ENCODE results near the gene PRAMEF14.
A peak's percentile ranks its signal among the peaks of the same experiment; 100 is the strongest.
"Not testable (repeated sequence)": the region's sequence is repeated elsewhere in the genome, so short reads cannot be mapped to it uniquely, and the experiment has no call there.

Gene PRAMEF14, protein sequence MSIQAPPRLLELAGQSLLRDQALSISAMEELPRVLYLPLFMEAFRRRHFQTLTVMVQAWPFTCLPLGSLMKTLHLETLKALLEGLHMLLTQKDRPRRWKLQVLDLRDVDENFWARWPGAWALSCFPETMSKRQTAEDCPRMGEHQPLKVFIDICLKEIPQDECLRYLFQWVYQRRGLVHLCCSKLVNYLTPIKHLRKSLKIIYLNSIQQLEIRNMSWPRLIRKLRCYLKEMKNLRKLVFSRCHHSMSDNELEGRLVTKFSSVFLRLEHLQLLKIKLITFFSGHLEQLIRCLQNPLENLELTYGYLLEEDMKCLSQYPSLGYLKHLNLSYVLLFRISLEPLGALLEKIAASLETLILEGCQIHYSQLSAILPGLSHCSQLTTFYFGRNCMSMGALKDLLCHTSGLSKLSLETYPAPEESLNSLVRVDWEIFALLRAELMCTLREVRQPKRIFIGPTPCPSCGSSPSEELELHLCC

DNA sequence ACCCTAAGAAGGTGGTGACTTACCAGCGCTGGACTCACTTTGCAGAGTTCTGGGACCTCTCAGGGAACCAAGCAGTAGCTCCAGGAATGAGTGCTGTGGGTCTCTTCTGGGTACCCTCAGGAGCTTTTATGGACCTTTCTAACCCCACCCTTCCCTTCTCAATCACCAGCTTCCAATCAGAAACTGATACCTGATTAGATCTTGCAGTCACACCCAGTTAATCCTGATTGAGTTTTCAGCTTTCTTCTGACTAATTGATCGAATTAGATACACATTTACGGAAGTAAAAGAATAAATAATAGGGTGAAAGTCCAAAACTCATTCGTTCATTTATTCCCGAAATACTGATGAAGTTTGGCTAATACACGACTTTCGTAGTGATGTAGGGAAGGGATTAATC lies at the start of gene PRAMEF14:
PRAMEF14 (minus strand) TSS at position 101 of the 400 bp plus-strand sequence. CDS start 1,820 bp downstream, outside the sequence.
- not testable (repeated sequence) for DNase-seq

DNA sequence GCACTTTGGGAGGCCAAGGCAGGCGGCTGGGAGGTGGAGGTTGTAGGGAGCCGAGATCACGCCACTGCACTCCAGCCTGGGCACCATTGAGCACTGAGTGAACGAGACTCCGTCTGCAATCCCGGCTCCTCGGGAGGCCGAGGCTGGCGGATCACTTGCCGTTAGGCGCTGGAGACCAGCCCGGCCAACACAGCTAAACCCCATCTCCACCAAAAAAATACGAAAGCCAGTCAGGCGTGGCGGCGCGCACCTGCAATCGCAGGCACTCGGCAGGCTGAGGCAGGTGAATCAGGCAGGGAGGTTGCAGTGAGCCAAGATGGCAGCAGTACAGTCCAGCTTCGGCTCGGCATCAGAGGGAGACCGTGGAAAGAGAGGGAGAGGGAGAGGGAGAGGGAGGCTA lies 48.4 kb upstream of the PRAMEF14 start:
- DNase-seq, result not testable (repeated sequence)

DNA sequence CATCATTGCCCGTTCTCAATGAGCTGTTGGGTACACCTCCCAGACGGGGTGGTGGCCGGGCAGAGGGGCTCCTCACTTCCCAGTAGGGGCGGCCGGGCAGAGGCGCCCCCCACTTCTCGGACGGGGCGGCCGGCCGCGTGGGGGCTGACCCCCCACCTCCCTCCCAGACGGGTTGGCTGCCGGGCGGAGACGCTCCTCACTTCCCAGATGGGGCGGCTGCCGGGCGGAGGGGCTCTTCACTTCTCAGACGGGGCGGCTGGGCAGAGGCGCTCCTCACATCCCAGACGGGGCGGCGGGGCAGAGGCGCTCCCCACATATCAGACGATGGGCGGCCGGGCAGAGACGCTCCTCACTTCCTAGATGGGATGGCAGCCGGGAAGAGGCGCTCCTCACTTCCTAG lies 47.8 kb upstream of the PRAMEF14 start:
- not testable (repeated sequence) for DNase-seq

DNA sequence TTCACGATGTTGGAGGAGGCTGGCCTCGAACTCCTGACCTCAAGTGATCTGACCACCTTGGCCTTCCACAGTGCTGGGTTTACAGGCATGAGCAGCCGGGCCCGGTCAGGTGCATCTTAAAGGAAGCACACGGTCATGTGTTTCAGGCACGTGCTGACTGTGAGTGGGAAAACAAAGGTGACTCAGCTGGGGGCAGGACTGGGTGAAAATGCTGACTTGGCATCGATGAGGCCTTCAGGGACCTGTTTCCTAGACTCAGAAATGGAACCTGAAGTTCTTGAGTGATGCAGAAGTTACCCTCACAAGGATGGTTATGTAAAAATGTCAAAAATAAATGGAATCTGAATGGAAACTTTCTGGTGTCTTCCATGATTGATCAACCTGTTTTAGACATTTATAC lies 46.1 kb upstream of the PRAMEF14 start:
- DNase-seq, result not testable (repeated sequence)

DNA sequence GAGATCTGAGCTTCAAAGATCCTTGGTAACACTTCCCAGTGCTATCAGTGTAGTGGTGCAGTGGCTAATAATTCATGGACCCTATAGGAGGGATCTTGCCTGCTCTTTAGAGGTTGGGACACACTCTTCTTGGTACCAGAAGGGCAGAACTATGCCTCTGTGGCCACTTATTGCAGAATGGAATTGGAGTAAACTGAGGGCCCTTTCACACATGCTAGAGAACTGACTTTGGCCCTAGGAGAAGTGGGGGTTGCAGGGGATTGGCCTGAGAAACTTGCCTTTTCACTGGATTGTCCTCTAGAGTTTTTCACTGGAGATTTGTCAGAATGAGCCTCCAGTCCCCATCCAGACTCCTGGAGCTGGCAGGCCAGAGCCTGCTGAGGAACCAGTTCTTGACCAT lies 42.4 kb upstream of the PRAMEF14 start, which contains the start of gene PRAMEF17:
PRAMEF17 (plus strand) TSS at position 301 of the 400 bp plus-strand sequence; CDS start at position 327, 26 bp downstream.
- DNase-seq, result not testable (repeated sequence)

DNA sequence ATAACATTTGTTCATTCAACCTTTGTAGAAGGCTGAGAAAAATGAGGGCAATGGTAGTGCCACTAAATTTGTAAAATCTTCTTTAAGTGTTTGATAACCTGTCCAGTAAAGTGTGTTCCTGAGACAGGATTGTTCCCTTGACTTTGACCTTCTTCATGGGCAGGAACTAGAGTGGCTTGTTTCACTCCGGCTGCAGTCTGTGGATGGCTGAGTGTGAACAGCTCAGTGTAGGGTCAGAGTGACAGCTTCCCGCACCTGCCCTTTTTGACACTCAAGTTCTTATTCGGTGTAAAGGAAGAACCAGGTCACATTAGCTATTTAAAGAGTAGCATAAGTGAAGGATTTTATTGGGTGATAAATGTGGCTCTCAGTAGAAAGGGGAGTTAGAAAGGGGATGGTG lies 33.4 kb upstream of the PRAMEF14 start:
- DNase-seq, result not testable (repeated sequence)

DNA sequence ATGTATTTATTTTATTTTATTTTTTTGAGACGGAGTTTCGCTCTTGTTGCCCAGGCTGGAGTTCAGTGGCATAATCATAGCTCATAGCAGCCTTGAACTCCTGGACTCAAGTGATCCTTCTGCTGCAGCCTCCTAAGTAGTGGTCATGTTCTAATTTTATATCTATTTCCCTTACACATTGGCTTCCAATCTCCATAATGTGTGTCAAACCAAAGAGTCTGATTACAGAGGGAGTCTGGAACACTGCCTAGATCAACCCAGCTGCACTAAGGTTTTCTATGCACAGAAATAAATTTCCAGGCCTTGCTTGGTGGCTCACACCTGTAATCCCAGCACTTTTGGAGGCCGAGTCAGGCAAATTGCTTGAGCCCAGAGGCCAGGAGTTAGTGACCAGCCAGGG lies 32.0 kb upstream of the PRAMEF14 start:
- DNase-seq, result not testable (repeated sequence)

DNA sequence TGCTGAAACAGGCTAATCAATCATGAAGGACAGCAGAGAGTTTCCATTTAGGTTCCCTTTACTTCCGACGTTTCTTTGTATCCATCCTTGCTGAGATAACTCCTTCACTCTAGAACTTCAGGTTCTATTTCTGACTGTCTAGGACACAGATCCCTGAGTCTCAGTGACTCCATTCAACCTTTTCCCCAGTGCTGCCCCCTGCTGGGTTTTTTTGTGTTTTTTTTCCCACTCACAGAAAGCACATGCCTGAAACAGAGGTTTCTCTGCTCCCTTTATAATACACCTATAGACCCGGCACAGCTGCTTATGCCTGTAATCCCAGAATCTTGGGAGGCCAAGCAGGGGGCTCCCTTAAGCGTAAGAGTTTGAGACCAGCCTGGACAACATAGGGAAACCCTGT lies 21.6 kb upstream of the PRAMEF14 start:
- not testable (repeated sequence) for DNase-seq

DNA sequence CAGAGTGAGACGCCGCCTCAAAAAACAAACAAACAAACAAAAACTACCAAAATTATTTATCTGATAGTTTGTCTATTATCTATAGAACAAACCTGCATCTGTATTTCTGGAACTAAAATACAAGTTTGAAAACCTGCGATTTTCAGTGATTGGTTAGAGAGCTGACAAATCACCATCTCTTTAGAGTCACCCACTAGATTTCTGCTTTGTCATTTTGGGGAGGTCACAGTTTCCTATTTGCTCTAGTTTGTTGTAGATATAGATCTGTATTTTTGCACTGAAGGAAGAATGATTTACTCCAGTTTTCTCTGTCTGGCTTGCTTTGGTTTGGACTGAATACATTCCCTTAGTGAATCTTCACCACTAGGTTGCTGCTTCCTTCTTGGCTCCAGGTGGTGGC lies 19.6 kb upstream of the PRAMEF14 start:
- DNase-seq, result not testable (repeated sequence)

DNA sequence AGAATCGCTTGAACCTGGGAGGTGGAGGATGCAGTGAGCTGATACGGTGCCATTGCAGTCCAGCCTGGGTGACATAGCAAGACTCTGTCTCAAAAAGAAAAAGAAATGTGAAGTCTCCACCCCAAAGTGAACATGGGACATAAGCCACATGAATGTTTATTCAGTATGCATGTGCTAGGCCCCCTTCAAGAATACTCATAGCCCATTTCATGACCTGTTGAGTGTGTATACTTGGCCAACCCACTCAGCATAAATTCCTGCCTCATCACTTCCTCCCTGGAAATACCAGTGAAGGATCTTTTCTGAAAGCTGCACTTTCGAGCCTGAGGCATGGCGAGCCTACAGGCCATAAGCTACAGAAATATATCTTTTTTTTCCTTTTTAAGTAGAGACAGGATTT lies 18.0 kb upstream of the PRAMEF14 start:
- DNase-seq, result not testable (repeated sequence)

DNA sequence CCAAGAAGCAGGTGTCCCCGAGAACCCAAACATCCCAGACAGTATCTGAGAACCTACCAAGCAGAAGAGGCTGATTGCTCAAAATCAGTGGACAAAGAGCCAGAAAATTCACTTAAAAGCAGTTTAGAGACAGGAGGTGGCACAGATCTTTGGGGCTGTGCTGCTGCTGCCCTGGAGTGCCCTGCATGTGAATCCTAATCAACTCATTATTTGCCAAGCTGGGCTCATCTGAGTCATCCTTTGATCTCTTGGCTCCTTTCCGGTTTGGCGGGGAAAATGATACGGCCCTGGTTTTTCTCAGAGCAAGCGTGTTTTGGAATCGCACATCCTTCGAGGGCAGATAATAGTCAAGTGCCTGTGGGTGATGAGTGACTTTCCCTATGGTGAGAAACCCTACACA lies 15.4 kb upstream of the PRAMEF14 start:
- DNase-seq, result not testable (repeated sequence)

DNA sequence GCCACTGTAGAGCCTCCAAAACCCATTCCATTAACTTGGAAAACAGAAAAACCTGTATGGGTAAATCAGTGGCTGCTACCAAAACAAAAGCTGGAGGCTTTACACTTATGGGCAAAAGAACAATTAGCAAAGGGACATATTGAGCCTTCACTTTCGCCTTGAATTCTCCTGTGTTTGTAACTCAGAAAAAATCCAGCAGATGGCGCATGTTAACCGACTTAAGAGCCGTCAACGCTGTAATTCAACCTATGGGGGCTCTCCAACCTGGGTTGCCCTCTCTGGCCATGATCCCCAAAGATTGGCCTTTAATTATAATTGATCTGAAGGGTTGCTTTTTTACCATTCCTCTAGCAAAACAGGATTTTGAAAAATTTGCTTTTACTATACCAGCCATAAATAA lies 9.8 kb upstream of the PRAMEF14 start:
- peak; percentile 31 for DNase-seq

DNA sequence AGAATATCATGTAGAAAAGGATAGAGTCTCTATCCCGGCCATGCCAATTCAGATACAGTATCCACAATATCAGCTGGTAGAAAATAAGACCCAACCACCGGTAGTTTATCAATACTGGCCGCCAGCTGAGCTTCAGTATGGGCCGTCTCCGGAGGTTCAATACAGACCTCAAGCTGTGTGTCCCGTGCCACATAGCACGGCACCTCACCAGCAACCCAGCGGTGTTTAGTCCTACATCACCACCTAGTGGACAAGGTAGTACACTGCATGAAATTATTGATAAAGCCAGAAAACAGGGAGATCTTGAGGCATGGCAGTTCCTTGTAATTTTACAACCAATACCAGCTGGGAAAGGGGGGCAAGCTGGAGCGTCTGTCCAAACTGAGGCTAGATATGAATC lies 7.5 kb upstream of the PRAMEF14 start:
- DNase-seq, result not testable (repeated sequence)

DNA sequence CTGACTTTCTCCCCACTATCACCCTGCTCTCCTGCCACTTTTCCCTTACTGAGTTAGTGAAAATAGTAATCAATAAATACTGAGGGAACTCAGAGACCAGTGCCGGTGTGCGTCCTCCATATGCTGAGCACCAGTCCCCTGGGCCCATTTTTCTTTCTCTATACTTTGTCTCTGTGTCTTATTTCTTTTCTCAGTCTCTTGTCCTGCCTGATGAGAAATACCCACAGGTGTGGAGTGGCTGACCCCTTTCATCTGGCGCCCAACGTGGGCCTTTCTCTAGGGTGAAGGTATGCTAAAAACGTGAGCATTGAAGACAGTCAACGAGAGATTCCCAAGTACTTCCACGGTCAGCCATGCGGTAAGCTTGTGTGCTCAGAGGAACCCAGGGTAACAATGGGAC lies 6.5 kb upstream of the PRAMEF14 start:
- DNase-seq, result not testable (repeated sequence)

DNA sequence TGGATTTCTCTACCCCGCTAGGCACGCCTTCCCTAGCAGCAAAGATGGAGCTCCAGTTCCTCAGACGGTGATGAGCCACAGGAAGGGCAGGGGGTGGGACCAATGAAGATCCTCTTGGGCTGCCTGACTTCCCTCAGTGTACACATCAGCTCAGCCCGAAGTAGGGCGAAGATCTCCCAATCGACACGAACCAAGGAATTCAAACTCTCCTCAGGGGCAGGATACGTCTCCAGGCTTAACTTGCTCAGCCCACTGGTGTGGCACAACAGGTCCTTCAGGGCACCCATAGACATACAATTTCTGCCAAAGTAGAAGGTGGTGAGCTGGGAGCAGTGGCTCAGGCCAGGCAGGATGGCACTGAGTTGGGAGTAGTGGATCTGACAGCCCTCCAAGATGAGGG lies 4.4 kb downstream of the PRAMEF14 start:
- not testable (repeated sequence) for DNase-seq

DNA sequence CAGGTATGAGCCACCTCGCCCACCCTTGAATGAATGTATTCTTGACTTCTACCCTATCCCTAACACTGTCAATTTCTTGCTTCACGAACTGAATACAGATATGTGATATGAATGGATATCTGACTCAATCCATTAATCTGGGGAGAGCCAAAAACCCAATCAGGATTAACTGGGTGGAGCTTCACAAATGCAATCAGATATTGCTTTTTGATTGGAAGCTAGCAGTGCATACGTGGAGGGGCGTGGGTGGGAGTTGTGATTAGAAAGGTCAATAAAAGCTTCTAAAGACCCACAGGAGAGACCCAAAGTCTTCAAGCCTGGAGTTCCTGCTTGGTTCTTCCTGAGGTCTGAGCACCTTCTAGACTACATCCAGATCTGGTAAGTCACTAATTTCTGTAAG lies 31.7 kb downstream of the PRAMEF14 start, which contains the start of gene PRAMEF15:
PRAMEF15 (plus strand) TSS at position 301 of the 400 bp plus-strand sequence. CDS start 2,827 bp downstream, outside the sequence.
- DNase-seq, result not testable (repeated sequence)

DNA sequence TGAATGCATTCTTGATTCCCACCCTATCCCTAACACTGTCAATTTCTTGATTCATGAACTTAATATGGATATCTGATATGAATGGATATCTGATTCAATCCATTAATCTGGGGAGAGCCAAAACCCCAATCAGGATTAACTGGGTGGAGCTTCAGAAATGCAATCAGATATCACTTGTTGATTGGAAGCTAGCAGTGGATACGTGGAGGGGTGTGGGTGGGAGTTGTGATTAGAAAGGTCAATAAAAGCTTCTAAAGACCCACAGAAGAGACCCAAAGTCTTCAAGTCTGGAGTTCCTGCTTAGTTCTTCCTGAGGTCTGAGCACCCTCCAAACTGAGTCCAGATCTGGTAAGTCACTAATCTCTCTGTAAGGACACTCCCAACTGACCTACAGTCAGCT lies 43.7 kb downstream of the PRAMEF14 start, which contains the start of gene PRAMEF33:
PRAMEF33 (plus strand) TSS at position 301 of the 400 bp plus-strand sequence. CDS start 2,416 bp downstream, outside the sequence.
- not testable (repeated sequence) for DNase-seq

DNA sequence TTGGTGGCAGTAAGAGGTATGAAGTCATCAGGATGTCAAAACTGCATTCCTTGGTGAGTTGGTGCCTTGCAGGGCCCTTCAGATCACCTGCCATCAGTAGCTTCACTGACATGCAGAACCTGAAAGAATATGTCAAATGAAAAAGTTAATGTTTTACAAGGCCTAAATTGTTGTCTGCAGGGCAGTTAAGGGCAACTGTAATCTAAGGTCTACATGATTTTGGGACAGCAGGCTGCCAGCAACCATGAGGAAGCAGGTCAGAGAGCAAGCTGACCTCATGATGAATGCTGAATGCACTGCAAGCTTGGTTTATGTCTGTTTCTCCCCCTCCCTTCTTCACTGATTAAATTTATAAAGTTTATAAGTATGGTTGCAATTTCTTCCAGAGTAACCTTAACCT lies 44.7 kb downstream of the PRAMEF14 start:
- not testable (repeated sequence) for DNase-seq

DNA sequence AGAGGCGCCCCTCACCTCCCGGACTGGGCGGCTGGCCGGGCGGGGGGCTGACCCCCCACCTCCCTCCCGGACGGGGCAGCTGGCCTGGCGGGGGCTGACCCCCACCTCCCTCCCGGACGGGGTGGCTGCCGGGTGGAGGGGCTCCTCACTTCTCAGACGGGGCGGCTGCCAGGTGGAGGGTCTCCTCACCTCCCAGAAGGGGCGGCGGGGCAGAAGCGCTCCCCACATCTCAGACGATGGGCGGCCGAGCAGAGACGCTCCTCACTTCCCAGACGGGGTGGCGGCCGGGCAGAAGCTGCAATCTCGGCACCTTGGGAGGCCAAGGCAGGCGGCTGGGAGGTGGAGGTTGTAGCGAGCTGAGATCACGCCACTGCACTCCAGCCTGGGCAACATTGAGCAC lies 48.2 kb downstream of the PRAMEF14 start:
- not testable (repeated sequence) for DNase-seq

DNA sequence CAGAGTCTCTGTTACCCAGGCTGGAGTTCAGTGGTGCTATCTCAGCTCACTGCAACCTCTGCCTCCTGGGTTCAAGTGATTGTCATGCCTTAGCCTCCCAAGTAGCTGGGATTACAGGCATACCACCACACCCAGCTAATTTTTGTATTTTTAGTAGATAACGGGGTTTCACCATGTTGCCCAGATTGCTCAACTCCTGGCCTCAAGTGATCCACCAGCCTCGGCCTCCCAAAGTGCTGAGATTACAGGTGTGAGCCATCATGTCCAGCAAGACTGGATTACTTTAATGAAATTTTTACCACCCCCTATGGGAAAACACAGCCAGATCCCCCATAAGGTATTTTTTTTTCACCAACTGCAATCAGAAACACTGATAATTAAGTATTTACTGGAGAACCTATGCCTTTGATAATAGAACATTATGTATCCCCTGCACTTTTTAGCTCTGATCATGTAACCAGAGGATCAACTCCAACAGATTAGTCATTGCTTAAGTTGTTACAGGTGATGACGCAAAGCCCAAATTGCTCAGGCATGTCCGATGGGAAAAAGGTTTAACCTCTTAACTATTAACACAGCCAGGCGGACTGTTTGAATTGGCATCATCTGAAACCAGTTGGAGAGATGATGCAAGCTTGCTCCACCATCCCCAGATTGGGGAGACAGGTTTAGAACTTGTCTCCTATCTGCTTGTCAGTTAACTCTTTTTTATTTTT lies 49.6 kb downstream of the PRAMEF14 start:
- not testable (repeated sequence) for DNase-seq
